GM18505 (cell line): ENCODE data around the gene USP5.
A peak's percentile ranks its signal among the peaks of the same experiment; 100 is the strongest.
"Not testable (repeated sequence)": the region's sequence is repeated elsewhere in the genome, so short reads cannot be mapped to it uniquely, and the experiment has no call there.

Experiments
- ATAC-seq: cut with Tn5 transposase; IDR thresholded peaks from one replicate; pipeline ENCODE4 v1.9.1; 2021; ENCODE audit not compliant: unreplicated experiment
- POLR2A ChIP-seq: IDR thresholded peaks from 4 replicates; pipeline ENCODE4 v1.6.1; 2011; ENCODE audit warnings: borderline replicate concordance; ENCODE audit not compliant: insufficient read depth, insufficient read length; ENCODE audit errors: extremely low read depth

The USP5 gene

DNA sequence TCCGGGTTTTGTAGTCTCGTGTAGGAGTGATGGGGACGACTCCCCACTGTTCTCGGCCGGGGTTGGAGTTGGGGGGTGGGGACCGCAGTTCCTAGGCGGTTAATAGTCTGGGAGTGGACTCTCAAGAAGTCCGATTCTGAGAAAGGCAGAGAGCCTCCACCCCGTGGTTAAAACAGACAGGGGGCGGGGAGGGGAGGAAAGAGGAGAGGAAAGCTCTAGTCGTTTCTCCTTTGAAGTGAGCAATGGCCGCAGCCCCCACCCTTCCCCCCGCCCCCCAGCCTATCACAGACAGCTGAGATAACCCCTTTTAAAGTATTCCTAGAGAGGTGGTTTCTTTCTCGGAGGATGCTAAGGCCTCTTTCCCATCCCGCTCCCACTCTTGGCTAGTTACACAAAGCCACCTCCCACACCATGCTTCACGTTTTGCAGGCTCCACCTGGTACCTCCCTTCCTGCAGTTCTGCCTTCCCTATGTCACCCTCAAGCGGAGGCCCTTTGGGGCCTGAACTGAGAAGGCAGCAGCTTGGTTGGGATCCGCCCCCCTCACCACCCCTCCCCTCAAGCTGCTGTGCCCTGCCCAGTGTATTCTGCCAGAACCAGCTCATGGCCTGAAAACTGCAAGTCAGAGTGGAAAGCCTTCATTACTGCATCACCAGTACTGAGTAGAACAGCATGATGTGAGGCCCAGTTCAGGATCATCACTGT, 853 bp downstream of the USP5 start:
- TF ChIP-seq POLR2A = no peak
- no peak for ATAC-seq

DNA sequence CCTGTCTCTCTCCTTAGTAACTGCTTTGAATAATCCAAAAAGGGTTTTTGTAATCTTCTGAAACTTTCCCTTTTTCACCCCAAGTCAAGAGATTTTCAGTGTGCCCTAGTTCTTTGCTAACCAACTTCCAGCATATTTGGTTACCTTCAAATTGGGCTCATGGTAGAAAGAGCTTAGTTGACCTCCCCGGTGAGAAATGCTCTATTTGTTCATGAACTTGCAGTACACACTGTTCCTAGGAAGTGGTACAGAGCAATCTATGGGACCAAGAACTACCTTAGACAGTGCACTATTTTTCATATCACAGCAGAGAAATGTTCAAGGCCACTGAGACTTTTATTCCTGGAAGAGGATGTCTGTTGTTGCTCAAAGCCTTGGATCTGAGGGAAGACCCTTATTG, 1.7 kb downstream of the USP5 start:
- ATAC-seq = no peak

DNA sequence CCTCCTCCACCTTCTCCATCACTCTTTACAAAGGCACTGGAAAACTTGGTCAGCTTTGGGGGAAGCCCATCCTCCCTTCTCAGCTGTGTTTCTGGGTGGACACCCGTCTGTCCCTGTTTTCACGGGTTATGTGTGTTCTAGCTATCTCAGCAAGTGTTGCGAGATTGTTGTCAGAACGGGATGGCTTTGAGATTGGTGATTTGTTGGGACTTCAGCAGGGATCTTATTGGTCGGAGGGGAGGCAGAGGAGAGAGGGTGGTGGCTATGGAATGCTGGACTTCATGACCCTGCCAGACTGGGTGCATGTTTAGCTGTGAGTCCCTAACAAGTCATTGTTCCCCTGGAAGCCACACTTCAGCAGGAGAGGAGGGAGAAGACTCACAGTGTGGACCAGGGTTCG, 2.1 kb downstream of the USP5 start:
- TF ChIP-seq POLR2A = no peak
- no peak for ATAC-seq

More for the DNA sequence above, 1.7 kb downstream of the USP5 start:
- TF ChIP-seq POLR2A = no peak

DNA sequence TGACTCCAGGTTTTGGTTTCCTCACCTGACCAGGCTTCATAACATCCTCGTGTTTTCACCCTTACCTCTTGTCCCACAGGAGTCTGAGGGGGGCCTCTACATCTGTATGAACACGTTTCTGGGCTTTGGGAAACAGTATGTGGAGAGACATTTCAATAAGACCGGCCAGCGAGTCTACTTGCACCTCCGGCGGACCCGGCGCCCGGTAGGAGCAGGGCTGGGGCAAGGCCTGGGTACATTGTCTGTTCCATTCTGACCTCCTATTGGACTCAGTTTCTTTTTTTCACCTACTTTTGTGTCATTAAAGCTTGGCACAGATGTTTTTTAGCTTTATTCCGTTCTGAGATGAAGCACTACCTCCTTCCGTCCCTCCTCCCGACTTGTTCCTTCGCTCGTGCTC, 3.4 kb downstream of the USP5 start:
- no peak for ATAC-seq
- no peak for TF ChIP-seq POLR2A

DNA sequence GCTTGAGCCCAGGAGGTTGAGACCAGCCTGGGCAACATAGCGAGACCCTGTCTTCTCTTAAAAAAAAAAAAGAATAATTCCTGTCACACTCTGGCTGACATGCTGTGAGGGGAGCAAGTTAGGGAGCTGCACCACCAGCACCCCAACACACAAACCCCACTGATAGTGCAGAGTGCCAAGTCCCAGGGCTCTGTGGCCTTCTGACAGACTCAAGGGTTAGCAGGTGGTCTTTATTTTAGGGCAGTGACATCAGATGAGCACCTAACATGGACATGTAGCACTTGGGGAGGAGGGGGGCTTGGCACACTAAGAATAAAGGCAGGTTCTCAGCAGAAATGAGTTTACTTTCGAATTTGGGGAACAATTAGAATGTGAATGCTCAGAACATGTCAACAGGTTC, 6.8 kb downstream of the USP5 start:
- no peak for TF ChIP-seq POLR2A
- ATAC-seq = no peak

DNA sequence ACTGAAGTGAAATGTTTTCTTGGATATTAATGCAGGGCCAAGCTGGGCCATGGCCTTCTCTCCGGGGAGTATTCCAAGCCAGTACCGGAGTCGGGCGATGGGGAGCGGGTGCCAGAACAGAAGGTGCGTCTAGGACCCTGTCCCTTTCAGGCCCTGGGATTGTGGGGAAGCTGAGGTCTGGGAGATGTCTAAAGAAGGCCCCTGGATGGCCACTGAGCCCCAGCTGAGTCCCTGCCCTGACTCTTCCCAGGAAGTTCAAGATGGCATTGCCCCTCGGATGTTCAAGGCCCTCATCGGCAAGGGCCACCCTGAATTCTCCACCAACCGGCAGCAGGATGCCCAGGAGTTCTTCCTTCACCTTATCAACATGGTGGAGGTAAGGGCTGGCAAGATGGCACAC, 8.2 kb downstream of the USP5 start:
- TF ChIP-seq POLR2A = no peak
- ATAC-seq = no peak

DNA sequence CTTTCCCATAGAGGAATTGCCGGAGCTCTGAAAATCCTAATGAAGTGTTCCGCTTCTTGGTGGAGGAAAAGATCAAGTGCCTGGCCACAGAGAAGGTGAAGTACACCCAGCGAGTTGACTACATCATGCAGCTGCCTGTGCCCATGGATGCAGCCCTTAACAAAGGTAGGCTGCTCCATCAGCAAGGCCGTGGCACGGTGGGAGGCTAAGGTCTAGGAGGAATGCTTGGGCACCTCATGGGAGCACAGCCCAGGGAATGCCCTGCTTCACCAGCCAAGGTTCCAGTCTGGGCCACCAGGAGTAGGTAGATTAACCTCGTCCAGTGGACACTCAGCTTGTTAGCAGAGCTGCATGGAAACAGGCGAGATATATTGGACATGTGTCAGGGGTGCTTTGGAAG, 9.0 kb downstream of the USP5 start:
- ATAC-seq = no peak
- no peak for TF ChIP-seq POLR2A

DNA sequence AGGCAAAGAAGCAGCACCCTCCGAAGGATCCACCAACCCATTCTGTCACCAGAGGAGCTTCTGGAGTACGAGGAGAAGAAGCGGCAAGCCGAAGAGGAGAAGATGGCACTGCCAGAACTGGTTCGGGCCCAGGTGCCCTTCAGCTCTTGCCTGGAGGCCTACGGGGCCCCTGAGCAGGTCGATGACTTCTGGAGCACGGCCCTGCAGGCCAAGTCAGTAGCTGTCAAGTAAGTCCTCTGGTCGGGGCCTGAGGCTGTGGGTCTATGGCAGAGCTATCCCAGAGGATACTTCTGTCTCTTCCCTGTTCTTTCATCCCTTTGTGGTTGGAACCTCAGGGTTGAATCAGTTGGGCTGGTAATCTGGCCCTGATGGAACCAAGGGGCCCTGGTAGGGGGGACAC, 9.4 kb downstream of the USP5 start:
- ATAC-seq = no peak
- TF ChIP-seq POLR2A = no peak

DNA sequence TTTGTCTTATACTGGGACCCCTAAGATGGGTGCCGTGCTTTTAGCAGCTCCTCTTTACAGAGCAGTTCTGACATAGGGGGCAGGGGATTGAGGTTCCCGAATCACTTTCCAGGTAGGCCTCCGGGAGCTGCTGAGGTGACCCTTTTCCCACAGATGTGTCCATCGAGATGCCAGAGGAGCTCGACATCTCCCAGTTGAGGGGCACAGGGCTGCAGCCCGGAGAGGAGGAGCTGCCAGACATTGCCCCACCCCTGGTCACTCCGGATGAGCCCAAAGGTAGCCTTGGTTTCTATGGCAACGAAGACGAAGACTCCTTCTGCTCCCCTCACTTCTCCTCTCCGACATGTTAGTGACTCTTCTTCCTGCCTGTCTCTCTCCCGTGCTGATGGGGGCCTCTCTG, 11.1 kb downstream of the USP5 start:
- ATAC-seq = no peak
- no peak for TF ChIP-seq POLR2A

DNA sequence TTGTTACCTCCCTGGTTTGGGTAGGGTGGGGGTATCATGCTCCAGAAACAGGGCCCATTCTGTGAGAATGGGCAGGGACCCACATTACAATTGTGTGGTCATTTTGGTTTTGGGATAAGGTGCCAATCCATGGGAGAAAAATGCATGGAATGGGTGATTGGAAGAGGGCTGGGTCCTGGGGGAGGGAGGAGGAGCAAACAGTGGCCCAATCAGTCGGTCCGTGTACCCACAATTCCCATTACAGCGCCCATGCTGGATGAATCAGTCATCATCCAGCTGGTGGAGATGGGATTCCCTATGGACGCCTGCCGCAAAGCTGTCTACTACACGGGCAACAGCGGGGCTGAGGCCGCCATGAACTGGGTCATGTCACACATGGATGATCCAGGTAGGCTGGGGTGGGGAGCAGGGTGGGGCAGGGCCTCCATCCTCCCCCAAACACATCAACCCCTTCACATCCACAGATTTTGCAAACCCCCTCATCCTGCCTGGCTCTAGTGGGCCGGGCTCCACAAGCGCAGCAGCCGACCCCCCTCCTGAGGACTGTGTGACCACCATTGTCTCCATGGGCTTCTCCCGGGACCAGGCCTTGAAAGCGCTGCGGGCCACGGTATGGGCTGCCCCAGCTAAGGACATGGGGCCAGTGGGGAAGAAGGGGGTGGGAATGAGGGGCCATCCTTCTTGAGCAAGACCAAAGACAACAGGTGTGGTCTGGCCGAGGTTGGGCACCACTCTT, 11.8 kb downstream of the USP5 start:
- TF ChIP-seq POLR2A = no peak
- ATAC-seq = no peak

DNA sequence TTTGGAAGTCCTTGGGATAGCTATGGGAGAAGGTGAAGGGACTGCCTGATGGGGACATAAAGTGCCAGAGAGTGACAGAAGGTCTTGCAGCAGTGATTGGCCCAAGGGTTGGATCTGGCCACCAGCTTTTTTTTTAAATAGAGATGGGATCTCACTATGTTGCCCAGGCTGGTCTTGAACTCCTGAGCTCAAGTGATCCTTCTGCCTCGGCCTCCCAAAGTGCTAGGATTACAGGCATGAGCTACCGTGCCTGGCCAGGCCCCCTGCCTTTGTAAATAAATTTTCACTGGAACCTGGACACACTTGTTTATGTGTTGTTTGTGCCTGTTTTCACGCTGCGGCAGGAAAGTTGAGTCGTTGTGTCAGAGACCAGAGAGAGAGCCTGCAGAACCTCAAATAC, 13.4 kb downstream of the USP5 start:
- ATAC-seq = not testable (repeated sequence)

DNA sequence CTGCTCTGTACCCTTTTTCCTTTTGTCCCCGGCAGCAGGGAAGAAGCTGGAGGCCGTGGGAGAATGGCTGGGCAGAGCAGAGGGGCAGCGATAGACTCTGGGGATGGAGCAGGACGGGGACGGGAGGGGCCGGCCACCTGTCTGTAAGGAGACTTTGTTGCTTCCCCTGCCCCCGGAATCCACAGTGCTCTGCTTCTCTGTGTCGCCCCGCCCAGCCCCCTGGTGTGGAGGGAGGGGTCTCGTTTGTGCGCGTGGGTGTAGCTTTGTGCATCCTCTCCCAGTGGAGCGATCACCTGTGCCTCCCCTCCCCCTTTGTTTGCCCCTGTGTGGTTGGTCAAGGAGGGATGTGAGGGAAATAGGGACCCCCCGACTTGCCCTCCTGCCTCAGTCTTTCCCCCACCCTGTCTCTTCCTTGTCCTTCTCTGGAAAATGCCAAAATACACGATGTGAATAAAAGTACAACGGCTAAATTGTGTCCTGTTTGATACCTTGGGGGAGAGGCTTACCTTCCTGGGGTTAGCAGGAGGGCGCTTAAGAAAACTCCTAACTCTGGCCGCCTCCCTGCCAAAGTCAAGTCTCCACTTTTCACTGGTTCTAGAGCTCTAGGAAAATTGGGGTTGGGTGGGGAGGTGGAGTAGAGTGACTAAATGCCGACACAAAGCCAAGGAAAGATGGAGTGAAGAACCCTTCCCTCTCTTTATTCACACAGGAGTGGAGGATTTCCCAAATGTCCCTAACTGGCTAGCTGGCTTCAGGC, 14.4 kb downstream of the USP5 start:
- no peak for ATAC-seq
- TF ChIP-seq POLR2A = no peak

DNA sequence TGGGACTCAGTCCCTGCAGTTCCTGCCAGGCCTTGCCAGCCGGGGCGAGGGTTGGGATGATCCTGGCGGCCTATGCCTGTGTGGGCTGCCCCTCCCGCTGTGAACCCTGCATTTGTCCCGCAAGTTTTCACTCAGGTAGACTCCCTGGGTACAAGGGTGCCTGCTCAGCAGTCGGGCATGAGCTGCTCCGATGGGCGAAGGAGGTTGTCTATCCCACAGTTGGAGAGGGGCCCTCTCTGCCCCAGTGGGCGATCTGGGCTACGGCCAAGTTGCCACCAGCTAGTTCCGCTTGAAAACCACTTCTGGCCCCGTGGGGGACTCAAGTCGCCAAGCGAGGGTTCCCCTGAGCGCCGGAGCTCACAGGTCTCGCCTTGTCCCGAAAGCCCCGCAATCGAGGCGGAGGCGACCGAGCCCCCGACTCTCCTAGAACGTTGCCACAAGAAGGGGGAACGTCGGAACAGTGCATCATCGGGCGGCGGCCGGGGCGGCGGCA, 15.0 kb downstream of the USP5 start:
- ATAC-seq = peak; percentile 3
- TF ChIP-seq POLR2A = no peak
